Subcutaneous adipose tissue (tissue), 4 donors: ENCODE data around the gene LZTS3. TPM values are rescaled to one million over a fixed set of nuclear protein-coding genes. Genes with fewer than 3 reads are reported as not detected.

Source experiments
- CTCF ChIP-seq: fragments of 450-650 bp; IDR thresholded peaks from one replicate; pipeline ENCODE4 v1.5.1; 2016; ENCODE audit warnings: low read depth, mild to moderate bottlenecking, control low read depth, antibody characterized with exemption, moderate library complexity
- total RNA-seq, 4 donors: library from RNA; depleted of rRNA; stranded (reverse); fragments of >200 nt; gene quantifications; one replicate each; pipeline ENCODE4 v1.1.0, GENCODE V29; 2016

The LZTS3 gene
- total RNA-seq, 4 donors from 2014 or later, result 2.8 to 7.9 (median 5.2) TPM

GRCh38 chr20:3189561-3190131 lies 16.3 kb upstream of the LZTS3 start:
- no peak for TF ChIP-seq CTCF

- TF ChIP-seq CTCF, result no peak
Measured at GRCh38 chr20:3188823-3189413, 15.6 kb upstream of the LZTS3 start.

GRCh38 chr20:3183896-3184612 lies 10.7 kb upstream of the LZTS3 start:
- TF ChIP-seq CTCF, result no peak

- TF ChIP-seq CTCF, result no peak
Measured at GRCh38 chr20:3181270-3181669, 7.9 kb upstream of the LZTS3 start.

GRCh38 chr20:3180319-3180718 lies 7.0 kb upstream of the LZTS3 start:
- TF ChIP-seq CTCF, result no peak

- TF ChIP-seq CTCF, result no peak
Measured at GRCh38 chr20:3177746-3178485, 4.6 kb upstream of the LZTS3 start.

- no peak for TF ChIP-seq CTCF
Measured at GRCh38 chr20:3175270-3175669, 1.9 kb upstream of the LZTS3 start.
